ENCODE measurements around the gene HNF1B.

The HNF1B gene

DNA sequence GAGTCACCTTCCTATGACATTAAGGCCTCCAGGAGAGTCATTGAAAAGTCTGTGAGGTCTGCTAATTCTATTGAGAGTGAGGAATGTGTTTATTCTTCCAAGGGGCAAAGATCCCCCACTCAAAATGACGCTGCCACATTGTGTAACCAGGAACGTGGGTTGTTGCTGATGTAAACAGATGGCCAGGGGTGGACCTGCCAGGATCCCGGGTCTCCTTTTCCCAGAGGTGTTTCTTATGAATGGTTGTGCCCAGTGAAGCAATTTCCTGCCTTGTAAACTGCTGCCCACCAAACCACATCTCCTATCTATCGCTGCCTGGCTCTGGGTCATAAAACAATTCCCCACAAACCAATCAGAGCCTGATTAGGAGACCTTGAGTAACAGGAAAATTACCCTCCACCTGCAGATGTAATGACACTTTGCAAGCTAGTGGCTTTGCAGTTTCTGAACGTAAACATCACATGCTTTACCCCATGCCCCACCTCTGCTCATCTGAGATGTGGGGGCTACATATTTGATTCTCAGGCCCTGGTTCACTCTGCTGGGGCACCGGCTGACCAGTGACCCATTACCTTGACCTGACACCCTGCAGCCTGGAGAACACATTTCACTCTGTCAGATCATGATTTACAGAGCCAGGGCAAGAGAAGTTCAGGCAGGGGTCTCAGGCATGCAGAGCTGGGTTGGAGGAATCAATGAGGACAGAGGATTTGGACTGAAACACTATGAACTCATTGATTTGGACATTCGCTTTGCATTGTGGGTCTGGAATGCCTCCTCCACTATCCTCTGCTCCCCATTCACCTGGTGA, 68.5 kb downstream of the HNF1B start:
- Histone ChIP-seq H3K27me3 (replicated peaks; ENCODE audit: insufficient read depth, low read length) (no peaks in the 10 kb centered on the region), H3K4me2 (ENCODE audit: low read depth, low read length) (no peak overlapping the region), H3K27ac (ENCODE audit: low read length) (no peak overlapping the region), H2AFZ (ENCODE audit: low read length) (no peak overlapping the region), H3F3A (ENCODE audit: insufficient read depth, low read length) (no peaks in the 10 kb centered on the region), H3K9me3 (replicated peaks; ENCODE audit: insufficient read depth, low read length) (no peaks in the 10 kb centered on the region), H4K20me1 (ENCODE audit: insufficient read depth, low read length) (no peaks in the 10 kb centered on the region), H3K79me2 (ENCODE audit: low read length) (no peaks in the 10 kb centered on the region), H3K9ac (ENCODE audit: low read length) (no peak overlapping the region), H3K4me1 (ENCODE audit: low read length) (no peaks in the 10 kb centered on the region), H3K9me2 (replicated peaks; ENCODE audit: insufficient read depth, low read length) (no peaks in the 10 kb centered on the region), H3K4me3 (ENCODE audit: low read length) (no peak overlapping the region), H3K36me3 (replicated peaks; ENCODE audit: insufficient read depth, low read length) (no peaks in the 10 kb centered on the region)
- DNase-seq: no peak
- TF ChIP-seq EZH2phosphoT487 (IDR thresholded peaks at IDR 0.05; ENCODE audit: low read length): no peak
- TF ChIP-seq, protein P1, sequence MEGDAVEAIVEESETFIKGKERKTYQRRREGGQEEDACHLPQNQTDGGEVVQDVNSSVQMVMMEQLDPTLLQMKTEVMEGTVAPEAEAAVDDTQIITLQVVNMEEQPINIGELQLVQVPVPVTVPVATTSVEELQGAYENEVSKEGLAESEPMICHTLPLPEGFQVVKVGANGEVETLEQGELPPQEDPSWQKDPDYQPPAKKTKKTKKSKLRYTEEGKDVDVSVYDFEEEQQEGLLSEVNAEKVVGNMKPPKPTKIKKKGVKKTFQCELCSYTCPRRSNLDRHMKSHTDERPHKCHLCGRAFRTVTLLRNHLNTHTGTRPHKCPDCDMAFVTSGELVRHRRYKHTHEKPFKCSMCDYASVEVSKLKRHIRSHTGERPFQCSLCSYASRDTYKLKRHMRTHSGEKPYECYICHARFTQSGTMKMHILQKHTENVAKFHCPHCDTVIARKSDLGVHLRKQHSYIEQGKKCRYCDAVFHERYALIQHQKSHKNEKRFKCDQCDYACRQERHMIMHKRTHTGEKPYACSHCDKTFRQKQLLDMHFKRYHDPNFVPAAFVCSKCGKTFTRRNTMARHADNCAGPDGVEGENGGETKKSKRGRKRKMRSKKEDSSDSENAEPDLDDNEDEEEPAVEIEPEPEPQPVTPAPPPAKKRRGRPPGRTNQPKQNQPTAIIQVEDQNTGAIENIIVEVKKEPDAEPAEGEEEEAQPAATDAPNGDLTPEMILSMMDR (IDR thresholded peaks at IDR 0.05; ENCODE audit: low read length): no peak
- TF ChIP-seq EZH2 (optimal IDR thresholded peaks at IDR 0.05; ENCODE audit: low read depth, low read length): no peak

DNA sequence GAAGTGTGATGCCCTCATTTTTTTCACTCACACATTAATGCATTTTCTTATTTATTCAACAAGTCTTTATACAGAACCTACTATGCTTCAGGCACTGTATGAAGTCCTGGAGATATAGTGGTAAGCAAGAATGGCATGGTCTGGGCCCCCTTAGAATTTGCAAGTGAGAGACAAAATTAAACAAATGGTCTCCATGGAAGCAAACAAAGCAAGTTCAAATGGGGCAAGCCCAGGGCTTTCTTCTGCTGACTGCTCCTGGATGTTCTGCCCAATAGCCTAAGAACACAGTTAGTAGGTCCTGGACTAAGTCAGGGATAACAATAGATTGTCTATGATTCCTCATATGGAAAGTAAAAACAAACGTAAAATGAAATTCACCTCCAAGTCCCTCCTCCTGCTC, 70.3 kb downstream of the HNF1B start:
- Histone ChIP-seq H3K4me2 (ENCODE audit: low read depth, low read length) (no peak overlapping the region), H3K4me1 (ENCODE audit: low read length) (no peaks in the 10 kb centered on the region), H3K9ac (ENCODE audit: low read length) (no peak overlapping the region), H4K20me1 (ENCODE audit: insufficient read depth, low read length) (no peaks in the 10 kb centered on the region), H3K27me3 (replicated peaks; ENCODE audit: insufficient read depth, low read length) (no peaks in the 10 kb centered on the region), H2AFZ (ENCODE audit: low read length) (no peak overlapping the region), H3K4me3 (ENCODE audit: low read length) (no peak overlapping the region), H3K9me3 (replicated peaks; ENCODE audit: insufficient read depth, low read length) (no peaks in the 10 kb centered on the region), H3F3A (ENCODE audit: insufficient read depth, low read length) (no peaks in the 10 kb centered on the region), H3K79me2 (ENCODE audit: low read length) (no peaks in the 10 kb centered on the region), H3K9me2 (replicated peaks; ENCODE audit: insufficient read depth, low read length) (no peaks in the 10 kb centered on the region), H3K36me3 (replicated peaks; ENCODE audit: insufficient read depth, low read length) (no peaks in the 10 kb centered on the region), H3K27ac (ENCODE audit: low read length) (no peak overlapping the region)
- TF ChIP-seq EZH2phosphoT487 (IDR thresholded peaks at IDR 0.05; ENCODE audit: low read length): no peak
- no peak for DNase-seq

DNA sequence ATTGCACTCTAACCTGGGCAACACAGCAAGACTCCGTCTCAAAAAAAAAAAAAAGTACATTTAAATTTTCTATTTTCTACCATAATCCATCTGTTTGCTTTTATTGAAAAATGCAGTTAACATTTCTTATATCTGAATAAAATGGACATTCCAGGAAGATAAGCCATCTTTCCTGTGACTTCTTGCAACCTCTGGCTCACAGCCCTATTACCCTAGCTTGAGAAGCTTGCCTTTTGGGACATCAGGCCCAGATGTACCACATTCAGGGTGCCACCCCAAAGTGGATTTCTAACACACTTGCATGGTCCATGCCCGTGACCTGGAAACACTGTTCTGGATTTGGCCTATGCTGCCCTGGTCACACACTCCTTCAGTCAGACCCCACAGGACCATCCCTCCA, 71.5 kb downstream of the HNF1B start:
- Histone ChIP-seq H3K9ac (ENCODE audit: low read length) (no peak overlapping the region), H3K27me3 (replicated peaks; ENCODE audit: insufficient read depth, low read length) (no peaks in the 10 kb centered on the region), H2AFZ (ENCODE audit: low read length) (no peak overlapping the region), H4K20me1 (ENCODE audit: insufficient read depth, low read length) (no peaks in the 10 kb centered on the region), H3K36me3 (replicated peaks; ENCODE audit: insufficient read depth, low read length) (no peaks in the 10 kb centered on the region), H3K79me2 (ENCODE audit: low read length) (no peaks in the 10 kb centered on the region), H3K4me3 (ENCODE audit: low read length) (no peak overlapping the region), H3F3A (ENCODE audit: insufficient read depth, low read length) (no peaks in the 10 kb centered on the region), H3K4me2 (ENCODE audit: low read depth, low read length) (no peak overlapping the region), H3K9me2 (replicated peaks; ENCODE audit: insufficient read depth, low read length) (no peaks in the 10 kb centered on the region), H3K4me1 (ENCODE audit: low read length) (no peaks in the 10 kb centered on the region), H3K9me3 (replicated peaks; ENCODE audit: insufficient read depth, low read length) (no peaks in the 10 kb centered on the region), H3K27ac (ENCODE audit: low read length) (no peak overlapping the region)
- DNase-seq: no peak
- TF ChIP-seq, protein P1 (IDR thresholded peaks at IDR 0.05; ENCODE audit: low read length): no peak
- TF ChIP-seq EZH2 (optimal IDR thresholded peaks at IDR 0.05; ENCODE audit: low read depth, low read length) (no peak), EZH2phosphoT487 (IDR thresholded peaks at IDR 0.05; ENCODE audit: low read length) (no peak)

DNA sequence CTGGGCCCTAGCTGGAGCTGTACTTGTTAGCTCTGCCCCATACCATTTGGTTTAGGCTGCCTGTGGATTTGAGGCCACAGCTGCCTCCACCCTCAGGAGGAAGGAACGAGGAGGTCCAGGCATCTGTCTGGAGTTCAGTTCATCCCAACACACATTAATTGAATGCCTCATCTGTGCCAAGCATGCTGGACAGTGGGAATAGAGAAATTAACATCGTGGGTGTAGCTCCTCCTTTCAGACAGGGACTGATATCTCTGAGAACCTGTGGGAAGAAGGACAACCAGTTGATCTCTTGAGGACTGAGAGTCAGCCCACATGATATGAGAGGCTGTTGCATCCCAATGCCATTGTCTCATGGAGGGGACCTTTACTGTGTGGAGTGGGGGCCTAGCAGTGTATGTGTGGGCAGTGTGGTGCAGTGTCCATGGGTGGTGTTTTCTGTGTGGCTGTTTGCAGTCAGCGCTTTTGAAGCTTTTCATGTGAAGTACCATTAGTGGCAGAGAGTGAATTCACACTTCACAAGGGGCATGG, 72.2 kb downstream of the HNF1B start:
- DNase-seq: no peak
- Histone ChIP-seq H3K4me1 (ENCODE audit: low read length) (no peaks in the 10 kb centered on the region), H4K20me1 (ENCODE audit: insufficient read depth, low read length) (no peaks in the 10 kb centered on the region), H3F3A (ENCODE audit: insufficient read depth, low read length) (no peaks in the 10 kb centered on the region), H3K9ac (ENCODE audit: low read length) (no peak overlapping the region), H3K9me2 (replicated peaks; ENCODE audit: insufficient read depth, low read length) (no peaks in the 10 kb centered on the region), H3K27me3 (replicated peaks; ENCODE audit: insufficient read depth, low read length) (no peaks in the 10 kb centered on the region), H3K79me2 (ENCODE audit: low read length) (no peaks in the 10 kb centered on the region), H3K27ac (ENCODE audit: low read length) (no peak overlapping the region), H2AFZ (ENCODE audit: low read length) (no peak overlapping the region), H3K36me3 (replicated peaks; ENCODE audit: insufficient read depth, low read length) (no peaks in the 10 kb centered on the region), H3K9me3 (replicated peaks; ENCODE audit: insufficient read depth, low read length) (no peaks in the 10 kb centered on the region), H3K4me3 (ENCODE audit: low read length) (no peak overlapping the region), H3K4me2 (ENCODE audit: low read depth, low read length) (no peak overlapping the region)
- TF ChIP-seq, protein P1 (IDR thresholded peaks at IDR 0.05; ENCODE audit: low read length): no peak
- no peak for TF ChIP-seq EZH2phosphoT487 (IDR thresholded peaks at IDR 0.05; ENCODE audit: low read length)
- no peak for TF ChIP-seq EZH2 (optimal IDR thresholded peaks at IDR 0.05; ENCODE audit: low read depth, low read length)
